Keratinocyte (primary cell): ENCODE measurements around the gene GPR152. TPM values are rescaled to one million over a fixed set of nuclear protein-coding genes. Genes with fewer than 3 reads are reported as not detected.

Source experiments
- DNase-seq: peaks from one replicate; pipeline ENCODE4 v3.0.0-alpha.2; 2011; ENCODE audit warnings: low read depth, missing footprints, low spot score
- FAIRE-seq: peaks from 2 replicates; lab custom pipeline; 2011; peaks lifted over from hg19 to GRCh38; lab: Jason Lieb, UNC
- H2AFZ ChIP-seq: 2 replicates; pipeline ENCODE4 v1.6.0; 2012; ENCODE audit warnings: low read length, control low read depth, inconsistent platforms; ENCODE audit not compliant: control insufficient read depth
- H3K27ac ChIP-seq: 2 replicates; pipeline ENCODE4 v1.5.1; 2011; ENCODE audit warnings: low read length; ENCODE audit not compliant: control insufficient read depth, insufficient read depth
- H3K27me3 ChIP-seq: 3 replicates; pipeline ENCODE4 v1.6.0; 2011; ENCODE audit warnings: low read length; ENCODE audit not compliant: control insufficient read depth, insufficient read depth; ENCODE audit errors: extremely low read depth
- H3K36me3 ChIP-seq, 2 experiments: 2 replicates in 1 of 2; 3 replicates in 1 of 2; pipeline ENCODE4 v1.5.1; 2011; ENCODE audit warnings: low read length in 2 of 2, mild to moderate bottlenecking in 1 of 2; ENCODE audit not compliant: control insufficient read depth in 2 of 2, insufficient read depth in 2 of 2; ENCODE audit errors: extremely low read depth in 1 of 2
- H3K4me1 ChIP-seq: 3 replicates; pipeline ENCODE4 v1.5.1; 2011; ENCODE audit warnings: low read length; ENCODE audit not compliant: control insufficient read depth, insufficient read depth; ENCODE audit errors: extremely low read depth
- H3K4me2 ChIP-seq: 3 replicates; pipeline ENCODE4 v1.6.0; 2011; ENCODE audit warnings: low read depth, low read length; ENCODE audit not compliant: control insufficient read depth, insufficient read depth; ENCODE audit errors: extremely low read depth
- H3K4me3 ChIP-seq, 3 experiments: fragments of 200-600 bp in 1 of 3; sonication (generic) in 1 of 3; 2 replicates in 2 of 3; 3 replicates in 1 of 3; pipeline ENCODE4 v1.5.1; 2011 to 2016; ENCODE audit warnings: low read length in 3 of 3, mild to moderate bottlenecking in 3 of 3, control low read depth in 2 of 3, inconsistent platforms in 1 of 3, low read depth in 1 of 3, mixed read lengths in 1 of 3, mixed run types in 1 of 3, moderate library complexity in 1 of 3; ENCODE audit not compliant: control insufficient read depth in 2 of 3, insufficient read depth in 2 of 3; ENCODE audit errors: extremely low read depth in 1 of 3
- H3K79me2 ChIP-seq: 2 replicates; pipeline ENCODE4 v1.6.0; 2012; ENCODE audit warnings: low read length; ENCODE audit not compliant: control insufficient read depth, insufficient read depth
- H3K9ac ChIP-seq: 3 replicates; pipeline ENCODE4 v1.6.0; 2011; ENCODE audit warnings: low read length; ENCODE audit not compliant: control insufficient read depth, insufficient read depth; ENCODE audit errors: extremely low read depth
- H3K9me1 ChIP-seq: 3 replicates; pipeline ENCODE4 v1.6.0; 2011; ENCODE audit warnings: low read length; ENCODE audit not compliant: control insufficient read depth, insufficient read depth; ENCODE audit errors: extremely low read depth
- H3K9me3 ChIP-seq: 2 replicates; pipeline ENCODE4 v1.5.1; 2012; ENCODE audit warnings: low read depth, low read length; ENCODE audit not compliant: control insufficient read depth
- H4K20me1 ChIP-seq: 3 replicates; pipeline ENCODE4 v1.6.0; 2011; ENCODE audit warnings: low read length; ENCODE audit not compliant: control insufficient read depth, insufficient read depth; ENCODE audit errors: extremely low read depth
- EZH2 ChIP-seq: IDR thresholded peaks from one replicate; pipeline ENCODE4 v1.6.1; 2012; ENCODE audit warnings: inconsistent platforms, mild to moderate bottlenecking, low read length, moderate library complexity
- dilution Hi-C: fragments of 300-500 bp; cut with MboI; formaldehyde crosslinking; loops from one replicate; pipeline ENCODE4 v1.7.0; 2020; ENCODE audit warnings: low sequenced_read_pairs; ENCODE audit not compliant: extremely low pct_ligation_motif_present
- polyA plus RNA-seq, 5 experiments: library from polyadenylated mRNA; depleted of rRNA in 3 of 5; stranded (reverse) in 3 of 5; stranded (forward) in 1 of 5; unstranded in 1 of 5; fragments of >200 nt; gene quantifications; 1 replicate in 1 of 5; 2 replicates in 3 of 5; 3 replicates in 1 of 5; pipeline versions ENCODE4 v1.2.1 to v1.2.3, GENCODE V29; 2011 to 2012; ENCODE audit warnings: missing spikeins in 2 of 5, low read depth in 1 of 5, low replicate concordance in 1 of 5
- TF ChIP-seq, protein P1 (sequence below), 3 experiments: IDR thresholded peaks in 1 of 3; conservative IDR thresholded peaks in 1 of 3; optimal IDR thresholded peaks in 1 of 3; 2 replicates in 2 of 3; 3 replicates in 1 of 3; pipeline versions ENCODE3 to v1.5.1; 2011; ENCODE audit warnings: low read length in 3 of 3, mild to moderate bottlenecking in 3 of 3, moderate library complexity in 2 of 3, control low read depth in 1 of 3, inconsistent platforms in 1 of 3; ENCODE audit not compliant: insufficient read depth in 2 of 3; ENCODE audit errors: extremely low read depth in 1 of 3

GPR152 gene
- polyA plus RNA-seq, 1 donor (not counting 4 experiments of a cell fraction or from before 2014, with no cell fraction given) = not detected

DNA sequence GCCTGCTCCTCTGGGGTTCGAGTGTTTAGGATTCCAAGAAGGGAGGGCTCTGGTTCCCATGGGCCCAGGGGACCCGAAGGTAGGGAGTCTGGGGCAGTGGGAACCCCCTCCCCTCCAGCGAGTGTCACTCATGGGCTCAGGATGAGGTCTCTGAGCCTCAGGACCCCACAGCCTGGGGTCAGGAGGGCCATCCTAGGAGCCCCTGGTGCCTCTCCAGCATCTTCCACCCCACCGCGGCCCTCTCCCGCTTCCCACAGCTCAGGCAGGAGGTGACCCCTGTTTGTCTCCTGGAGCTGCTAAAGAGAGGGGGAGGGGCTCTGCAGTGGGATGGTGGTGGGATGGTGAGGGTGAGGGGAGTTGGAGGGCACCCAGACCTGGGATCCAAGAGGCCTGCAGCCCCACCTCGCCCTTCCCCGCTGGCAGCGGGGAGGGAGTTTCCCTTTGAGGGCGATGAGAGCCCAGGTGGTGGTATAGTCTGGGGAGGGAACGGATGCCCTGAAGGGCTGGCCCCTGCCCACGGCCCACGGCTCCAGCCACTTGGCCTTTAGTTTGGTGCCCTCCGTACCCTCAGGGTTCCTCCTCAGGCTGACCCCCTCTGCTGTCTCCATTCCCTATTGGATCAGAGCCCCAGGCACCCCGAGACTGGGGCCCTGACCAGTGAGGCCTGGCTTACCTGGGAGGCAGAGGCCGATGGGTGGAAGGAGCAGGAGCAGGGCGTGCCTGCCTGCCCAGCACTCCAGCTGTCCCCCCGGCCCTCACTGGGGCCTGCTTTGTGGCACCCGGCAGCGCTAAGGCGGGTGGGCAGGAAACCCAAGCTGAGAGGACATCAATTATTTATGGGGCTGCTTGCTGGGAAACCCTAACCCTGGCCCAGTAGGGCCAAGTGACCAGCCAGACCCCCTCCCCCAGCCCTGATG, 1.5 kb upstream of the GPR152 start:
- H3K4me2 ChIP-seq = no peak overlapping the region
- H3K9ac ChIP-seq = no peak overlapping the region
- no peak for FAIRE-seq
- no peaks in the 10 kb centered on the region for H3K79me2 ChIP-seq
- no peak overlapping the region for H2AFZ ChIP-seq
- H3K9me1 ChIP-seq = no peaks in the 10 kb centered on the region
- H3K9me3 ChIP-seq = no peaks in the 10 kb centered on the region
- TF ChIP-seq, protein P1, sequence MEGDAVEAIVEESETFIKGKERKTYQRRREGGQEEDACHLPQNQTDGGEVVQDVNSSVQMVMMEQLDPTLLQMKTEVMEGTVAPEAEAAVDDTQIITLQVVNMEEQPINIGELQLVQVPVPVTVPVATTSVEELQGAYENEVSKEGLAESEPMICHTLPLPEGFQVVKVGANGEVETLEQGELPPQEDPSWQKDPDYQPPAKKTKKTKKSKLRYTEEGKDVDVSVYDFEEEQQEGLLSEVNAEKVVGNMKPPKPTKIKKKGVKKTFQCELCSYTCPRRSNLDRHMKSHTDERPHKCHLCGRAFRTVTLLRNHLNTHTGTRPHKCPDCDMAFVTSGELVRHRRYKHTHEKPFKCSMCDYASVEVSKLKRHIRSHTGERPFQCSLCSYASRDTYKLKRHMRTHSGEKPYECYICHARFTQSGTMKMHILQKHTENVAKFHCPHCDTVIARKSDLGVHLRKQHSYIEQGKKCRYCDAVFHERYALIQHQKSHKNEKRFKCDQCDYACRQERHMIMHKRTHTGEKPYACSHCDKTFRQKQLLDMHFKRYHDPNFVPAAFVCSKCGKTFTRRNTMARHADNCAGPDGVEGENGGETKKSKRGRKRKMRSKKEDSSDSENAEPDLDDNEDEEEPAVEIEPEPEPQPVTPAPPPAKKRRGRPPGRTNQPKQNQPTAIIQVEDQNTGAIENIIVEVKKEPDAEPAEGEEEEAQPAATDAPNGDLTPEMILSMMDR (optimal IDR thresholded peaks at IDR 0.05 in 1 of 3, IDR thresholded peaks at IDR 0.05 in 1 of 3, conservative IDR thresholded peaks at IDR 0.05 in 1 of 3; ENCODE audit: extremely low read depth in 1 of 3, insufficient read depth in 2 of 3, low read length in 3 of 3) = no peak
- no peak for TF ChIP-seq EZH2
- H4K20me1 ChIP-seq = no peaks in the 10 kb centered on the region
- no peak for DNase-seq
- no peaks in the 10 kb centered on the region for H3K4me1 ChIP-seq
- H3K27ac ChIP-seq = no peak overlapping the region
- H3K36me3 ChIP-seq = no peaks in the 10 kb centered on the region
- H3K27me3 ChIP-seq = no peaks in the 10 kb centered on the region
- no peak overlapping the region for H3K4me3 ChIP-seq
- dilution Hi-C loops = no loop called here

DNA sequence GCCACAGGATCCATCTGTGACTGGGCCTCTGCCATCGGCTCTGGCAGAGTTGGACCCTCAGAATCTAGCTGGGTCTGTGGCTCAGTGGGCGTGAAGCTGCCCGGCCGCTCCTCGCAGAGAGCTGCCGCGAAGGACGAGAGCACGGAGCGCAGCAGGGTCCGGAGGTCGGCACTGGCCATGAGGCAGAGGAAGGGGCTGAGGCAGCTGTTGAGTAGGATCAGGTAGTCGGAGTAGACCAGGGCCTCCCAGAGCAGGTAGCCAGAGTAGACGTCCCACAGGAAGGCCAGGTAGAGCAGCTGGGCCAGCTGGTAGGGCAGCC, 912 bp downstream of the GPR152 start:
- Histone ChIP-seq H3K27me3 (no peaks in the 10 kb centered on the region), H2AFZ (no peak overlapping the region), H3K9me1 (no peaks in the 10 kb centered on the region), H3K27ac (no peak overlapping the region), H3K79me2 (no peaks in the 10 kb centered on the region), H3K4me1 (no peaks in the 10 kb centered on the region), H3K36me3 (no peaks in the 10 kb centered on the region), H3K9me3 (no peaks in the 10 kb centered on the region), H3K4me3 (no peak overlapping the region), H3K9ac (no peak overlapping the region), H4K20me1 (no peaks in the 10 kb centered on the region), H3K4me2 (no peak overlapping the region)
- dilution Hi-C loops = no loop called here
- DNase-seq (no peak), FAIRE-seq (no peak)
- TF ChIP-seq EZH2 = no peak
- TF ChIP-seq, protein P1 (optimal IDR thresholded peaks at IDR 0.05 in 1 of 3, IDR thresholded peaks at IDR 0.05 in 1 of 3, conservative IDR thresholded peaks at IDR 0.05 in 1 of 3; ENCODE audit: extremely low read depth in 1 of 3, insufficient read depth in 2 of 3, low read length in 3 of 3) = no peak
